Measurements from ENCODE around the gene PEX6.

DNA sequence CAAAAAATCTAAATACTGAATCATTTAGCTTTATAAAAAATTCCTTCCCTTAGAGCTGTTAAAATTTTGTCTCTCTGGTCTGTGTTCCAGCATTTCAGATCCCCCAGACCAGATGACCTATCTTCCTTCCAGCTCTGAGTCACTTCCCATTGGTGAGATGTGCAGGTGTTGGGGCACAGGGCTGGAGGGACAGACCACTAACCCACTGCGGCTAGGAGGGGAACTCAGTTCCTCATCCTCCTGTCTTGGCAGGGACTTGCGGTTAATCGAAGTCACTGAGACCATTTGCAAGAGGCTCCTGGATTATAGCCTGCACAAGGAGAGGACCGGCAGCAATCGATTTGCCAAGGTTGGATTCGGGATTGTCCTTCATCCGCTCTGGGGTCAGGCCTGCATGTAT, 43.7 kb downstream of the PEX6 start:
- no peak for TF ChIP-seq POLR2AphosphoS5 (IDR thresholded peaks at IDR 0.05)
- TF ChIP-seq, protein P1, sequence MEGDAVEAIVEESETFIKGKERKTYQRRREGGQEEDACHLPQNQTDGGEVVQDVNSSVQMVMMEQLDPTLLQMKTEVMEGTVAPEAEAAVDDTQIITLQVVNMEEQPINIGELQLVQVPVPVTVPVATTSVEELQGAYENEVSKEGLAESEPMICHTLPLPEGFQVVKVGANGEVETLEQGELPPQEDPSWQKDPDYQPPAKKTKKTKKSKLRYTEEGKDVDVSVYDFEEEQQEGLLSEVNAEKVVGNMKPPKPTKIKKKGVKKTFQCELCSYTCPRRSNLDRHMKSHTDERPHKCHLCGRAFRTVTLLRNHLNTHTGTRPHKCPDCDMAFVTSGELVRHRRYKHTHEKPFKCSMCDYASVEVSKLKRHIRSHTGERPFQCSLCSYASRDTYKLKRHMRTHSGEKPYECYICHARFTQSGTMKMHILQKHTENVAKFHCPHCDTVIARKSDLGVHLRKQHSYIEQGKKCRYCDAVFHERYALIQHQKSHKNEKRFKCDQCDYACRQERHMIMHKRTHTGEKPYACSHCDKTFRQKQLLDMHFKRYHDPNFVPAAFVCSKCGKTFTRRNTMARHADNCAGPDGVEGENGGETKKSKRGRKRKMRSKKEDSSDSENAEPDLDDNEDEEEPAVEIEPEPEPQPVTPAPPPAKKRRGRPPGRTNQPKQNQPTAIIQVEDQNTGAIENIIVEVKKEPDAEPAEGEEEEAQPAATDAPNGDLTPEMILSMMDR (IDR thresholded peaks at IDR 0.05), result no peak
- no peak for TF ChIP-seq POLR2A (IDR thresholded peaks at IDR 0.05)
- TF ChIP-seq EP300 (IDR thresholded peaks at IDR 0.05), result no peak

Data from upper lobe of left lung (tissue), 4 donors.